ENCODE data around the gene KDM5A.
"Not testable (repeated sequence)": the region's sequence is repeated elsewhere in the genome, so short reads cannot be mapped to it uniquely, and the experiment has no call there.

The KDM5A gene

GRCh38 chr12:386651-387050 lies 2.5 kb downstream of the KDM5A start:
- H3K36me3 ChIP-seq (ENCODE audit: control insufficient read depth, insufficient read depth, low read length): peaks cover 36% of the 10 kb centered on the region
- H3K4me1 ChIP-seq (ENCODE audit: control insufficient read depth, insufficient read depth, low read length): peaks cover 8% of the 10 kb centered on the region; the same call in 1 of the 2 replicates
- H3K27ac ChIP-seq (ENCODE audit: low read depth, low read length): no peak overlapping the region
- no peaks in the 10 kb centered on the region for H3K9me3 ChIP-seq (ENCODE audit: control insufficient read depth, insufficient read depth, low read length)
- H3K9ac ChIP-seq (ENCODE audit: low read depth, low read length): no peak overlapping the region
- H3K4me3 ChIP-seq (ENCODE audit: low read depth, low read length): peak overlapping the region; percentile 40; the same call in 1 of the 2 replicates
- no peaks in the 10 kb centered on the region for H3K27me3 ChIP-seq (ENCODE audit: control insufficient read depth, insufficient read depth, low read length)

- H3K9me3 ChIP-seq (ENCODE audit: control insufficient read depth, insufficient read depth, low read length); H3K9ac ChIP-seq (ENCODE audit: low read depth, low read length); H3K27ac ChIP-seq (ENCODE audit: low read depth, low read length); H3K4me3 ChIP-seq (ENCODE audit: low read depth, low read length); H3K4me1 ChIP-seq (ENCODE audit: control insufficient read depth, insufficient read depth, low read length); H3K27me3 ChIP-seq (ENCODE audit: control insufficient read depth, insufficient read depth, low read length): not testable (repeated sequence)
- peaks cover 42% of the 10 kb centered on the region for H3K36me3 ChIP-seq (ENCODE audit: control insufficient read depth, insufficient read depth, low read length)
Measured at GRCh38 chr12:370739-371485, 18.2 kb downstream of the KDM5A start.

GRCh38 chr12:367972-368371 lies 21.1 kb downstream of the KDM5A start:
- no peak overlapping the region for H3K27ac ChIP-seq (ENCODE audit: low read depth, low read length)
- H3K9me3 ChIP-seq (ENCODE audit: control insufficient read depth, insufficient read depth, low read length): peaks cover 13% of the 10 kb centered on the region
- peaks cover 61% of the 10 kb centered on the region for H3K36me3 ChIP-seq (ENCODE audit: control insufficient read depth, insufficient read depth, low read length)
- no peaks in the 10 kb centered on the region for H3K4me1 ChIP-seq (ENCODE audit: control insufficient read depth, insufficient read depth, low read length)
- H3K27me3 ChIP-seq (ENCODE audit: control insufficient read depth, insufficient read depth, low read length): no peaks in the 10 kb centered on the region
- H3K9ac ChIP-seq (ENCODE audit: low read depth, low read length): no peak overlapping the region
- H3K4me3 ChIP-seq (ENCODE audit: low read depth, low read length): no peak overlapping the region

GRCh38 chr12:366820-367219 lies 22.3 kb downstream of the KDM5A start:
- H3K9me3 ChIP-seq (ENCODE audit: control insufficient read depth, insufficient read depth, low read length): peaks cover 13% of the 10 kb centered on the region
- no peaks in the 10 kb centered on the region for H3K4me1 ChIP-seq (ENCODE audit: control insufficient read depth, insufficient read depth, low read length)
- no peaks in the 10 kb centered on the region for H3K27me3 ChIP-seq (ENCODE audit: control insufficient read depth, insufficient read depth, low read length)
- H3K27ac ChIP-seq (ENCODE audit: low read depth, low read length): no peak overlapping the region
- H3K9ac ChIP-seq (ENCODE audit: low read depth, low read length): no peak overlapping the region
- H3K36me3 ChIP-seq (ENCODE audit: control insufficient read depth, insufficient read depth, low read length): peaks cover 72% of the 10 kb centered on the region
- no peak overlapping the region for H3K4me3 ChIP-seq (ENCODE audit: low read depth, low read length)

- Histone ChIP-seq H3K36me3 (ENCODE audit: control insufficient read depth, insufficient read depth, low read length) (peaks cover 77% of the 10 kb centered on the region), H3K9ac (ENCODE audit: low read depth, low read length) (no peak overlapping the region), H3K9me3 (ENCODE audit: control insufficient read depth, insufficient read depth, low read length) (0 out of 2 replicates have a peak, but pooled peaks cover 5% of the 10 kb centered on the region), H3K27me3 (ENCODE audit: control insufficient read depth, insufficient read depth, low read length) (no peaks in the 10 kb centered on the region), H3K27ac (ENCODE audit: low read depth, low read length) (no peak overlapping the region), H3K4me1 (ENCODE audit: control insufficient read depth, insufficient read depth, low read length) (no peaks in the 10 kb centered on the region), H3K4me3 (ENCODE audit: low read depth, low read length) (no peak overlapping the region)
Measured at GRCh38 chr12:359091-359490, 30.0 kb downstream of the KDM5A start.

GRCh38 chr12:356276-356988 lies 32.7 kb downstream of the KDM5A start:
- Histone ChIP-seq H3K9me3 (ENCODE audit: control insufficient read depth, insufficient read depth, low read length) (0 out of 2 replicates have a peak, but pooled peaks cover 5% of the 10 kb centered on the region), H3K9ac (ENCODE audit: low read depth, low read length) (no peak overlapping the region), H3K27me3 (ENCODE audit: control insufficient read depth, insufficient read depth, low read length) (no peaks in the 10 kb centered on the region), H3K36me3 (ENCODE audit: control insufficient read depth, insufficient read depth, low read length) (peaks cover 76% of the 10 kb centered on the region), H3K27ac (ENCODE audit: low read depth, low read length) (no peak overlapping the region), H3K4me1 (ENCODE audit: control insufficient read depth, insufficient read depth, low read length) (no peaks in the 10 kb centered on the region), H3K4me3 (ENCODE audit: low read depth, low read length) (no peak overlapping the region)

GRCh38 chr12:351197-351596 lies 37.9 kb downstream of the KDM5A start:
- H3K4me1 ChIP-seq (ENCODE audit: control insufficient read depth, insufficient read depth, low read length); H3K9ac ChIP-seq (ENCODE audit: low read depth, low read length): not testable (repeated sequence)
- H3K36me3 ChIP-seq (ENCODE audit: control insufficient read depth, insufficient read depth, low read length): peaks cover 58% of the 10 kb centered on the region

GRCh38 chr12:349625-350024 lies 39.5 kb downstream of the KDM5A start:
- H3K9ac ChIP-seq (ENCODE audit: low read depth, low read length); H3K9me3 ChIP-seq (ENCODE audit: control insufficient read depth, insufficient read depth, low read length); H3K4me1 ChIP-seq (ENCODE audit: control insufficient read depth, insufficient read depth, low read length); H3K27ac ChIP-seq (ENCODE audit: low read depth, low read length); H3K27me3 ChIP-seq (ENCODE audit: control insufficient read depth, insufficient read depth, low read length); H3K4me3 ChIP-seq (ENCODE audit: low read depth, low read length): not testable (repeated sequence)
- peaks cover 42% of the 10 kb centered on the region for H3K36me3 ChIP-seq (ENCODE audit: control insufficient read depth, insufficient read depth, low read length)

More at GRCh38 chr12:351197-351596, 37.9 kb downstream of the KDM5A start:
- H3K9me3 ChIP-seq (ENCODE audit: control insufficient read depth, insufficient read depth, low read length); H3K27ac ChIP-seq (ENCODE audit: low read depth, low read length); H3K4me3 ChIP-seq (ENCODE audit: low read depth, low read length); H3K27me3 ChIP-seq (ENCODE audit: control insufficient read depth, insufficient read depth, low read length): not testable (repeated sequence)

GRCh38 chr12:343036-343435 lies 46.1 kb downstream of the KDM5A start:
- H3K4me3 ChIP-seq (ENCODE audit: low read depth, low read length); H3K27me3 ChIP-seq (ENCODE audit: control insufficient read depth, insufficient read depth, low read length); H3K9me3 ChIP-seq (ENCODE audit: control insufficient read depth, insufficient read depth, low read length); H3K4me1 ChIP-seq (ENCODE audit: control insufficient read depth, insufficient read depth, low read length); H3K9ac ChIP-seq (ENCODE audit: low read depth, low read length); H3K27ac ChIP-seq (ENCODE audit: low read depth, low read length): not testable (repeated sequence)
- H3K36me3 ChIP-seq (ENCODE audit: control insufficient read depth, insufficient read depth, low read length): peaks cover 16% of the 10 kb centered on the region

- no peak overlapping the region for H3K9ac ChIP-seq (ENCODE audit: low read depth, low read length)
- H3K27me3 ChIP-seq (ENCODE audit: control insufficient read depth, insufficient read depth, low read length): no peaks in the 10 kb centered on the region
- H3K9me3 ChIP-seq (ENCODE audit: control insufficient read depth, insufficient read depth, low read length): no peaks in the 10 kb centered on the region
- H3K4me3 ChIP-seq (ENCODE audit: low read depth, low read length): no peak overlapping the region
- peaks cover 51% of the 10 kb centered on the region for H3K36me3 ChIP-seq (ENCODE audit: control insufficient read depth, insufficient read depth, low read length)
- no peaks in the 10 kb centered on the region for H3K4me1 ChIP-seq (ENCODE audit: control insufficient read depth, insufficient read depth, low read length)
- H3K27ac ChIP-seq (ENCODE audit: low read depth, low read length): no peak overlapping the region
Measured at GRCh38 chr12:337039-337438, 52.1 kb downstream of the KDM5A start.

- Histone ChIP-seq H3K36me3 (ENCODE audit: control insufficient read depth, insufficient read depth, low read length) (peaks cover 57% of the 10 kb centered on the region), H3K9me3 (ENCODE audit: control insufficient read depth, insufficient read depth, low read length) (no peaks in the 10 kb centered on the region), H3K27me3 (ENCODE audit: control insufficient read depth, insufficient read depth, low read length) (no peaks in the 10 kb centered on the region), H3K4me1 (ENCODE audit: control insufficient read depth, insufficient read depth, low read length) (no peaks in the 10 kb centered on the region), H3K9ac (ENCODE audit: low read depth, low read length) (no peak overlapping the region), H3K27ac (ENCODE audit: low read depth, low read length) (no peak overlapping the region), H3K4me3 (ENCODE audit: low read depth, low read length) (no peak overlapping the region)
Measured at GRCh38 chr12:334125-334524, 55.0 kb downstream of the KDM5A start.
